Measurements from ENCODE around the gene SRR. TPM values are rescaled to one million over a fixed set of nuclear protein-coding genes. Genes with fewer than 3 reads are reported as not detected.

SRR gene
- total RNA-seq, 1 experiment from 2014 or later: 11.8 TPM

GRCh38 chr17:2362416-2362815 is 58.7 kb downstream of the SRR start:
- H3K36me3 ChIP-seq (ENCODE audit: control insufficient read depth, insufficient read depth, low read length): no peaks in the 10 kb centered on the region
- H3K4me3 ChIP-seq (ENCODE audit: low read depth in 2 of 2, low read length in 2 of 2): no peak overlapping the region
- intact Hi-C loops (cut with micrococcal nuclease; ENCODE audit: unreplicated experiment): no loop called here
- H3K9me3 ChIP-seq (ENCODE audit: control insufficient read depth, insufficient read depth, low read depth, low read length): no peaks in the 10 kb centered on the region
- in situ Hi-C loops (cut with HindIII; ENCODE audit: low pct_unique_long_range_greater_than_20kb, low sequenced_read_pairs): no loop called here
- no peaks in the 10 kb centered on the region for H3K27me3 ChIP-seq (ENCODE audit: control insufficient read depth, insufficient read depth, low read length)
- BruUV-seq (replicated peaks): no TSS peak
- no peak for ATAC-seq
- H3K4me1 ChIP-seq (ENCODE audit: control insufficient read depth, insufficient read depth, low read length): no peaks in the 10 kb centered on the region
- TF ChIP-seq REST (IDR thresholded peaks at IDR 0.05; ENCODE audit: insufficient read depth in 1 of 2, low read depth in 2 of 2, low read length in 1 of 2) (no peak), TCF7L2 (IDR thresholded peaks at IDR 0.05; ENCODE audit: low read depth, low read length) (no peak), POLR2AphosphoS5 (IDR thresholded peaks at IDR 0.05; ENCODE audit: low read depth, low read length) (no peak), SIN3A (IDR thresholded peaks at IDR 0.05; ENCODE audit: borderline replicate concordance, insufficient read depth, low read depth, low read length) (no peak)
- TF ChIP-seq, protein P1, sequence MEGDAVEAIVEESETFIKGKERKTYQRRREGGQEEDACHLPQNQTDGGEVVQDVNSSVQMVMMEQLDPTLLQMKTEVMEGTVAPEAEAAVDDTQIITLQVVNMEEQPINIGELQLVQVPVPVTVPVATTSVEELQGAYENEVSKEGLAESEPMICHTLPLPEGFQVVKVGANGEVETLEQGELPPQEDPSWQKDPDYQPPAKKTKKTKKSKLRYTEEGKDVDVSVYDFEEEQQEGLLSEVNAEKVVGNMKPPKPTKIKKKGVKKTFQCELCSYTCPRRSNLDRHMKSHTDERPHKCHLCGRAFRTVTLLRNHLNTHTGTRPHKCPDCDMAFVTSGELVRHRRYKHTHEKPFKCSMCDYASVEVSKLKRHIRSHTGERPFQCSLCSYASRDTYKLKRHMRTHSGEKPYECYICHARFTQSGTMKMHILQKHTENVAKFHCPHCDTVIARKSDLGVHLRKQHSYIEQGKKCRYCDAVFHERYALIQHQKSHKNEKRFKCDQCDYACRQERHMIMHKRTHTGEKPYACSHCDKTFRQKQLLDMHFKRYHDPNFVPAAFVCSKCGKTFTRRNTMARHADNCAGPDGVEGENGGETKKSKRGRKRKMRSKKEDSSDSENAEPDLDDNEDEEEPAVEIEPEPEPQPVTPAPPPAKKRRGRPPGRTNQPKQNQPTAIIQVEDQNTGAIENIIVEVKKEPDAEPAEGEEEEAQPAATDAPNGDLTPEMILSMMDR (IDR thresholded peaks at IDR 0.05): no peak
- no peak overlapping the region for H3K27ac ChIP-seq (ENCODE audit: low read length)
- ChIA-PET CTCF (no interaction called here), POLR2A (no interaction called here)
- no peak for DNase-seq (ENCODE audit: low read depth, low spot score)

DNA sequence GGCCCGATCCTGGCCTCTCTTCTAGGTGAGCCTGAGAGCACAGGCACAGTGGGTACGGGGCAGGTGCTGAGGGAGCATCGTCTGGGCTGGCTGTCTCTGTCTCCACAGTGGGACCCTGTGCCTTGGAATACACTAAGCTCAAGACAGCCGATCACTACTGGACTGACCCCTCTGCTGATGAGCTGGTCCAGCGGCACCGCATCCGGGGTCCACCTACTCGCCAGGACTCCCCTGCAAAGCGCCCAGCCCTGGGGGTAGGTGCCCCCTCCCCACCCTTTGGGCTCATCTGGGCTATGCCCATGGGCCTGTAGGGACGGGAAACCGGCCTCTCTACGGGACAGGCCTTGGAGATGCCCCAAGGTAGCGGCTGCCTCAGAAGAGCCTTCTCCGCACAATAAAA is 59.1 kb downstream of the SRR start:
- ATAC-seq (no peak), DNase-seq (ENCODE audit: low read depth, low spot score) (no peak)
- in situ Hi-C loops (cut with HindIII; ENCODE audit: low pct_unique_long_range_greater_than_20kb, low sequenced_read_pairs): no loop called here
- intact Hi-C loops (cut with micrococcal nuclease; ENCODE audit: unreplicated experiment): no loop called here
- H3K4me3 ChIP-seq (ENCODE audit: low read depth in 2 of 2, low read length in 2 of 2): no peak overlapping the region
- ChIA-PET POLR2A (no interaction called here), CTCF (no interaction called here)
- TF ChIP-seq SIN3A (IDR thresholded peaks at IDR 0.05; ENCODE audit: borderline replicate concordance, insufficient read depth, low read depth, low read length): no peak
- TF ChIP-seq POLR2AphosphoS5 (IDR thresholded peaks at IDR 0.05; ENCODE audit: low read depth, low read length): no peak
- no peak overlapping the region for H3K27ac ChIP-seq (ENCODE audit: low read length)
- H3K9me3 ChIP-seq (ENCODE audit: control insufficient read depth, insufficient read depth, low read depth, low read length): no peaks in the 10 kb centered on the region
- H3K27me3 ChIP-seq (ENCODE audit: control insufficient read depth, insufficient read depth, low read length): no peaks in the 10 kb centered on the region
- no peaks in the 10 kb centered on the region for H3K4me1 ChIP-seq (ENCODE audit: control insufficient read depth, insufficient read depth, low read length)
- BruUV-seq (replicated peaks): no TSS peak
- H3K36me3 ChIP-seq (ENCODE audit: control insufficient read depth, insufficient read depth, low read length): no peaks in the 10 kb centered on the region

DNA sequence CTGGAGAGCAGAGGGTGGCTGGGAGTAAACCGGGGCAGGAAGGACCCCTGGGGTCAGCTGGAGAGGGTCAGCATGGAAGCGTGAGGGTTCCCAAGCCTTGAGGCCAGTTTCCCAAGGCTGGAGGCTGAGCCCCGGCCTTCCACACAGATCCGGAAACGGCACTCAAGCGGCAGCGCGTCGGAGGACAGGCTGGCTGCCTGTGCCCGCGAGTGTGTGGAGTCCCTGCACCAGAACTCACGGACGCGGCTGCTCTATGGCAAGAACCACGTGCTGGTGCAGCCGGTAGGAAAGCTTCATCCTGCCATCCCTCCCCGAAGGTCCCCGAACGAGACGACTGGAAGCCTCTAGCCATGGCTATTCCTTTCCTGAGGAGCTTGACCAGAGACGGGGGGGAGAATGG is 59.6 kb downstream of the SRR start:
- H3K4me1 ChIP-seq (ENCODE audit: control insufficient read depth, insufficient read depth, low read length): no peaks in the 10 kb centered on the region
- H3K4me3 ChIP-seq (ENCODE audit: low read depth in 2 of 2, low read length in 2 of 2): no peak overlapping the region
- no peaks in the 10 kb centered on the region for H3K27me3 ChIP-seq (ENCODE audit: control insufficient read depth, insufficient read depth, low read length)
- CTCF ChIA-PET: no interaction called here
- H3K9me3 ChIP-seq (ENCODE audit: control insufficient read depth, insufficient read depth, low read depth, low read length): no peaks in the 10 kb centered on the region
- ATAC-seq (no peak), DNase-seq (ENCODE audit: low read depth, low spot score) (no peak)
- H3K27ac ChIP-seq (ENCODE audit: low read length): no peak overlapping the region
- POLR2A ChIA-PET: no interaction called here
- TF ChIP-seq, protein P1 (IDR thresholded peaks at IDR 0.05): no peak
- no peak for TF ChIP-seq SIN3A (IDR thresholded peaks at IDR 0.05; ENCODE audit: borderline replicate concordance, insufficient read depth, low read depth, low read length)
- no peaks in the 10 kb centered on the region for H3K36me3 ChIP-seq (ENCODE audit: control insufficient read depth, insufficient read depth, low read length)
- in situ Hi-C loops (cut with HindIII; ENCODE audit: low pct_unique_long_range_greater_than_20kb, low sequenced_read_pairs): no loop called here
- intact Hi-C loops (cut with micrococcal nuclease; ENCODE audit: unreplicated experiment): no loop called here
- BruUV-seq (replicated peaks): no TSS peak
